ENCODE measurements around the gene CHMP2A. TPM values are rescaled to one million over a fixed set of nuclear protein-coding genes. Genes with fewer than 3 reads are reported as not detected.

CHMP2A gene
- total and polyA plus RNA-seq, 8 donors = 84.1 to 120 (median 96.2) TPM

DNA sequence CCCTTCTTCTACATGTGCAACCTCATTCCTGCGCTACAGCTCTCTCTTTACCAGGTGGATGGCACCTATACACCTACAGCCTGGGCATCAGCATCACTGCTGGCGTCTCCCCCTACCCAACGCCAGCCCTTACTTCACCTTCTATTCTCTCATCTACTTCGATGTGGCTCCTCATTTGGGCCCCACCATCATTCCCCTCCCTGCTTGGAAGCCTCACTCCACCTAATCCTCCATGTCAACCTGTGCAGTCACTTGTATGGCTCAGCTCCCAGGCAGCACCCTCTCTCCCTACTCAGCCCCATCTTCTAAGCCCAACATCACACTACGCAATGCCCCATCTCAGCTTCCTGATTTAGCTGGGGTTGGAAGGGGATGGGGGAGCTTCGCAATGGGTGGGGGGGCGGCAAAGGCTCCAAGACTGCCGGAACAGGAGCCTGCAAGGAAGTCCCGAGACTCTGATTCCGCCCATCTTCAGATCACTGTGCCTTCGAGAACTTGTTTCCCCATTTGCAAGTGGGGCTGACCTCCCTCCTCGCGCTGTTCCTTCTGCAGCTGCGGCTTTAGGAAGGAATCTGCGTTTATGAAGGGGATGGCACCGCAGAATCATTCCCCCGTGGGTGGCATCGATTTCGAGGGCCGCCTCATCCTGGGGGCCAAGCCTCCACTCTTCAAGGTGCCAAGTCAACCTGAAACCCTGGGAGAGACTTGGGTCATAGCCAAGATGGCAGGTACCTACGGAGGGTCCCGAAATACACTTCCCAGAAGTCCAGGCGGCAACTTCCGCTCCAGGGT is 17.3 kb upstream of the CHMP2A start:
- H3K36me3 ChIP-seq = peaks cover 0 to 38% of the 10 kb centered on the region in 2 donors
- peak in 1 of 4 donors; percentile 31 for DNase-seq
- H3K27me3 ChIP-seq = no peaks in the 10 kb centered on the region
- no peaks in the 10 kb centered on the region for H3K9me3 ChIP-seq
- H3K4me1 ChIP-seq = peaks cover 9 to 43% of the 10 kb centered on the region in 2 donors
- TF ChIP-seq, protein P1, sequence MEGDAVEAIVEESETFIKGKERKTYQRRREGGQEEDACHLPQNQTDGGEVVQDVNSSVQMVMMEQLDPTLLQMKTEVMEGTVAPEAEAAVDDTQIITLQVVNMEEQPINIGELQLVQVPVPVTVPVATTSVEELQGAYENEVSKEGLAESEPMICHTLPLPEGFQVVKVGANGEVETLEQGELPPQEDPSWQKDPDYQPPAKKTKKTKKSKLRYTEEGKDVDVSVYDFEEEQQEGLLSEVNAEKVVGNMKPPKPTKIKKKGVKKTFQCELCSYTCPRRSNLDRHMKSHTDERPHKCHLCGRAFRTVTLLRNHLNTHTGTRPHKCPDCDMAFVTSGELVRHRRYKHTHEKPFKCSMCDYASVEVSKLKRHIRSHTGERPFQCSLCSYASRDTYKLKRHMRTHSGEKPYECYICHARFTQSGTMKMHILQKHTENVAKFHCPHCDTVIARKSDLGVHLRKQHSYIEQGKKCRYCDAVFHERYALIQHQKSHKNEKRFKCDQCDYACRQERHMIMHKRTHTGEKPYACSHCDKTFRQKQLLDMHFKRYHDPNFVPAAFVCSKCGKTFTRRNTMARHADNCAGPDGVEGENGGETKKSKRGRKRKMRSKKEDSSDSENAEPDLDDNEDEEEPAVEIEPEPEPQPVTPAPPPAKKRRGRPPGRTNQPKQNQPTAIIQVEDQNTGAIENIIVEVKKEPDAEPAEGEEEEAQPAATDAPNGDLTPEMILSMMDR (IDR thresholded peaks at IDR 0.05) = no peak
- no peak for ATAC-seq
- intact Hi-C loops (cut with DNase I) = no loop called here
- H3K27ac ChIP-seq = peak overlapping the region; percentile 95 to 99
- H3K4me3 ChIP-seq = peak overlapping the region; percentile 55 to 81

DNA sequence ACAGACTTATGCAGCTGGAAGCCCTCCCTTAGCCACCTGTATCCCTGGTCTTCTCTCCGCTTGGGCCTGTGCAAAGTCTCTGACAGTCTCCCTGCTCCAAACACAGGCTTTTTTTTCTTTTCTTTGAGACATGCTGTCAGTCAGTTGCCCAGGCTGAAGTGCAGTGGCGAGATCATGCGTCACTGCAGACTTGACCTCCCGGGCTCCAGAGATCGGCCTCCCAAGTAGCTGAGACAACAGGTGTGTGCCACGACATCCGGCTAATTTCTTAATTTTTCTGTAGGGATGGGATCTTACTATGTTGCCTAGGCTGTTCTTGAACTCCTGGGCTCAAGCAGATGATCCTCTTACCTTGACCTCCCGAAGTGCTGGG is 16.7 kb upstream of the CHMP2A start:
- ATAC-seq = no peak
- Histone ChIP-seq H3K9me3 (no peaks in the 10 kb centered on the region), H3K4me3 (no peak overlapping the region), H3K4me1 (peaks cover 9 to 37% of the 10 kb centered on the region in 2 donors), H3K36me3 (peaks cover 0 to 45% of the 10 kb centered on the region in 2 donors), H3K27ac (peak overlapping the region in 1 of 2 donors; percentile 99), H3K27me3 (no peaks in the 10 kb centered on the region)
- intact Hi-C loops (cut with DNase I) = no loop called here
- TF ChIP-seq, protein P1 (IDR thresholded peaks at IDR 0.05) = no peak
- peak in 1 of 4 donors; percentile 34 for DNase-seq

DNA sequence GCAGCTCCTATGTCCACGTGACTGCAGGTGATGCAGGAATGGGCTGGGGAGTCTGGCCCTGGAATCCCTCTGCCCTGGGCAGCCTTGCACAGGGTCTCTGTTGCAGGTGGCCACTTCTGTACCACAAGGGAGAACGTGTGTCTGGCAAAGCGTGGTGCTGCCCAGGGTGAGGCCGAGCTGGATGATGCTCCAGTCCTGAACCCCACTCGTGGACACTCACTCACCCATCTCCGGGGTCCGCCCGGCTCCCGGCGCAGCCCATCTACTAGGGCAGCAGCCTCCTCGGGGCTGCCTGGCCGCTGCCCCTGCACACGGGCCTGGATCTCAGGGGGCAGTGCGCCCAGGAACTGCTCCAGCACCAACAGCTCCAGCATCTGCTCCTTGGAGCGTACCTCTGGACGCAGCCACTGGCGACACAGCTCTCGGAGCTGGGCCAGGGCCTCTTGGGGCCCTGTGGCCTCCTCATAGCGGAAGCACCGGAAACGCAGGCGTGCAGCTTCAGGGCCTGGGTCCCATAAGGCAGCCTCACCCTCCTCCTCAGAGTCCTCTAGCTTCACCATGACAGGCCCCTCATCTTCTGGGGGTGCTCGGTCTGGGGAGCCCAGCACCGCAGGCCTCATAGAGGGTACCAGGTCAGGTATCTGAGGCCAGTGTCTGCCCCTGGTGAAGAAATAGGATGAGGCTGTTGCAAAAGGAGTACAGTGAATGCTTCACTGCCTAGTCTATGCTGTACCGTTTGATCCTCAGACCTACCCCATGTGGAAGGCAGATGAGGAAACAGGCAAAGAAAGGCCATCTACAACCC is 16.1 kb upstream of the CHMP2A start:
- no peaks in the 10 kb centered on the region for H3K9me3 ChIP-seq
- peaks cover 0 to 46% of the 10 kb centered on the region in 2 donors for H3K36me3 ChIP-seq
- intact Hi-C loops (cut with DNase I) = no loop called here
- H3K4me1 ChIP-seq = peaks cover 9 to 32% of the 10 kb centered on the region in 2 donors
- H3K27me3 ChIP-seq = no peaks in the 10 kb centered on the region
- no peak overlapping the region for H3K4me3 ChIP-seq
- ATAC-seq (no peak), DNase-seq (peak in 1 of 4 donors; percentile 32)
- no peak overlapping the region for H3K27ac ChIP-seq
- TF ChIP-seq, protein P1 (IDR thresholded peaks at IDR 0.05) = no peak

DNA sequence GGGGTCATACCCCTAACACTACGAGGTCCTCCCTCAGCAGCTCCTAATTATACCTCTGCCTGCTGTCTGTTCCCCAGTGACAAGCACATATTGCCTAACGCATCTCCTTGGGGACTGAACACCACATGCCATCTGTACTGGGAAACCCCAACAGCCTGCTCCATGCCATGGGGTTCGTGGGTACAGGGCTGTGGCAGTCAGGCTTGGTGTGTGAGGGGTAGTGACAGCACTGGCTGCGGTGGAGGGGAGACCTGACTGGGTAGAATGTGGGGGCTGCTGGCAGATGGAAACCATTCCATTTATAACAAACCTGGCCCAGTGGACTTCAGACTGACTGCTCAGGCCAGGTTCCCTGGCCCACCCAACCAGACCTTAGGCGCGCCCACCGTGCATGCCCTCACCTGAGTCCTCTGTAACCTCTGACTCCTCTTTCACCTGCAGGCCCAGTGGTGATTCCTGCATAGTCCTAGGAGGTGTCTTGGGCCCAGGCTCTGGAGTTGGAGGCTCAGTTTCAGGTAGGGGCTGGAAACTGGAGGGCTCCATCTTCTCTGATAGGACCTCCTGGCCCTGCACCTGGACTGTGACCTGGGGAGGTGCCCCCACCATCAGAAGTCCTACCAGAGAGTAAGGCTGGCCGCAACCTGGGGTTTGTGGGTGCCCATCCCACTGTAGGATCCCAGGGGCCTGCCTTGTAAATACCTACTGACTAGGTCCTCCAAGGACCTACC is 15.2 kb upstream of the CHMP2A start:
- no peak overlapping the region for H3K27ac ChIP-seq
- H3K9me3 ChIP-seq = no peaks in the 10 kb centered on the region
- ATAC-seq (no peak), DNase-seq (peak in 1 of 4 donors; percentile 29)
- TF ChIP-seq, protein P1 (IDR thresholded peaks at IDR 0.05) = no peak
- H3K36me3 ChIP-seq = peaks cover 0 to 46% of the 10 kb centered on the region in 2 donors
- H3K27me3 ChIP-seq = no peaks in the 10 kb centered on the region
- intact Hi-C loops (cut with DNase I) = no loop called here
- peaks cover 9 to 29% of the 10 kb centered on the region in 2 donors for H3K4me1 ChIP-seq
- no peak overlapping the region for H3K4me3 ChIP-seq
